Measurements from ENCODE around the gene EDRF1.

EDRF1 gene

GRCh38 chr10:125756853-125757487 is 37.5 kb downstream of the EDRF1 start:
- no peak overlapping the region for H3K4me3 ChIP-seq (ENCODE audit: low read length)
- DNase-seq (ENCODE audit: low read depth, low spot score), result no peak

GRCh38 chr10:125757742-125758141 is 38.2 kb downstream of the EDRF1 start:
- DNase-seq (ENCODE audit: low read depth, low spot score), result no peak
- H3K4me3 ChIP-seq (ENCODE audit: low read length), result no peak overlapping the region

GRCh38 chr10:125761961-125762360 is 42.5 kb downstream of the EDRF1 start:
- DNase-seq (ENCODE audit: low read depth, low spot score), result no peak
- H3K4me3 ChIP-seq (ENCODE audit: low read length), result no peak overlapping the region

- DNase-seq (ENCODE audit: low read depth, low spot score), result no peak
- no peak overlapping the region for H3K4me3 ChIP-seq (ENCODE audit: low read length)
These were observed 43.5 kb downstream of the EDRF1 start for GRCh38 chr10:125762692-125763648.

- DNase-seq (ENCODE audit: low read depth, low spot score), result no peak
- no peak overlapping the region for H3K4me3 ChIP-seq (ENCODE audit: low read length)
These were observed 46.3 kb downstream of the EDRF1 start for GRCh38 chr10:125765835-125766234.

GRCh38 chr10:125766511-125766910 is 47.0 kb downstream of the EDRF1 start:
- H3K4me3 ChIP-seq (ENCODE audit: low read length), result no peak overlapping the region
- no peak for DNase-seq (ENCODE audit: low read depth, low spot score)

- H3K4me3 ChIP-seq (ENCODE audit: low read length), result no peak overlapping the region
- no peak for DNase-seq (ENCODE audit: low read depth, low spot score)
These were observed 48.8 kb downstream of the EDRF1 start for GRCh38 chr10:125768219-125768855.

- no peak for DNase-seq (ENCODE audit: low read depth, low spot score)
- H3K4me3 ChIP-seq (ENCODE audit: low read length), result no peak overlapping the region
These were observed 49.7 kb downstream of the EDRF1 start for GRCh38 chr10:125769175-125769574.

- no peak for DNase-seq (ENCODE audit: low read depth, low spot score)
- no peak overlapping the region for H3K4me3 ChIP-seq (ENCODE audit: low read length)
These were observed 51.3 kb downstream of the EDRF1 start for GRCh38 chr10:125770844-125771243.

GRCh38 chr10:125772112-125772863 is 52.8 kb downstream of the EDRF1 start:
- no peak overlapping the region for H3K4me3 ChIP-seq (ENCODE audit: low read length)
- no peak for DNase-seq (ENCODE audit: low read depth, low spot score)

GRCh38 chr10:125772864-125773180 is 53.3 kb downstream of the EDRF1 start:
- DNase-seq (ENCODE audit: low read depth, low spot score), result no peak
- H3K4me3 ChIP-seq (ENCODE audit: low read length), result no peak overlapping the region

- no peak for DNase-seq (ENCODE audit: low read depth, low spot score)
- H3K4me3 ChIP-seq (ENCODE audit: low read length), result no peak overlapping the region
These were observed 54.4 kb downstream of the EDRF1 start for GRCh38 chr10:125773687-125774543.

GRCh38 chr10:125774581-125775191 is 55.2 kb downstream of the EDRF1 start:
- DNase-seq (ENCODE audit: low read depth, low spot score), result no peak
- H3K4me3 ChIP-seq (ENCODE audit: low read length), result no peak overlapping the region

- DNase-seq (ENCODE audit: low read depth, low spot score), result no peak
- no peak within 1 kb of the TSS for H3K4me3 ChIP-seq (ENCODE audit: low read length)
These were observed 56.1 kb downstream of the EDRF1 start, which contains the start of gene MMP21 for GRCh38 chr10:125775491-125776106. Gene MMP21, minus strand, starts transcription at chr10:125775821. Its CDS starts 0 bp downstream, at chr10:125775821.

GRCh38 chr10:125777806-125778205 is 58.3 kb downstream of the EDRF1 start:
- no peak overlapping the region for H3K4me3 ChIP-seq (ENCODE audit: low read length)
- DNase-seq (ENCODE audit: low read depth, low spot score), result no peak

GRCh38 chr10:125778556-125778955 is 59.0 kb downstream of the EDRF1 start:
- H3K4me3 ChIP-seq (ENCODE audit: low read length), result no peak overlapping the region
- DNase-seq (ENCODE audit: low read depth, low spot score), result no peak

- no peak overlapping the region for H3K4me3 ChIP-seq (ENCODE audit: low read length)
- no peak for DNase-seq (ENCODE audit: low read depth, low spot score)
These were observed 60.2 kb downstream of the EDRF1 start for GRCh38 chr10:125779403-125780327.
